Fibroblast of lung (primary cell): Measurements from ENCODE around the gene KIF26B.

Experiments
- EZH2 ChIP-seq: IDR thresholded peaks from 2 replicates; pipeline ENCODE4 v1.5.1; 2012; ENCODE audit warnings: low read length, control low read depth, mild to moderate bottlenecking; ENCODE audit errors: missing control alignments
- TF ChIP-seq, protein P1 (sequence below), 2 donors: IDR thresholded peaks in 1 of 2; conservative IDR thresholded peaks in 1 of 2; 1 replicate in 1 of 2; 2 replicates in 1 of 2; pipeline ENCODE4 v1.5.1; 2011 to 2012; ENCODE audit warnings: low read length in 2 of 2, control low read depth in 1 of 2, inconsistent platforms in 1 of 2, low read depth in 1 of 2, mild to moderate bottlenecking in 1 of 2

GRCh38 chr1:245501633-245502032 lies 346.8 kb downstream of the KIF26B start:
- TF ChIP-seq, protein P1, sequence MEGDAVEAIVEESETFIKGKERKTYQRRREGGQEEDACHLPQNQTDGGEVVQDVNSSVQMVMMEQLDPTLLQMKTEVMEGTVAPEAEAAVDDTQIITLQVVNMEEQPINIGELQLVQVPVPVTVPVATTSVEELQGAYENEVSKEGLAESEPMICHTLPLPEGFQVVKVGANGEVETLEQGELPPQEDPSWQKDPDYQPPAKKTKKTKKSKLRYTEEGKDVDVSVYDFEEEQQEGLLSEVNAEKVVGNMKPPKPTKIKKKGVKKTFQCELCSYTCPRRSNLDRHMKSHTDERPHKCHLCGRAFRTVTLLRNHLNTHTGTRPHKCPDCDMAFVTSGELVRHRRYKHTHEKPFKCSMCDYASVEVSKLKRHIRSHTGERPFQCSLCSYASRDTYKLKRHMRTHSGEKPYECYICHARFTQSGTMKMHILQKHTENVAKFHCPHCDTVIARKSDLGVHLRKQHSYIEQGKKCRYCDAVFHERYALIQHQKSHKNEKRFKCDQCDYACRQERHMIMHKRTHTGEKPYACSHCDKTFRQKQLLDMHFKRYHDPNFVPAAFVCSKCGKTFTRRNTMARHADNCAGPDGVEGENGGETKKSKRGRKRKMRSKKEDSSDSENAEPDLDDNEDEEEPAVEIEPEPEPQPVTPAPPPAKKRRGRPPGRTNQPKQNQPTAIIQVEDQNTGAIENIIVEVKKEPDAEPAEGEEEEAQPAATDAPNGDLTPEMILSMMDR (conservative IDR thresholded peaks at IDR 0.05 in 1 of 2, IDR thresholded peaks at IDR 0.05 in 1 of 2; ENCODE audit: low read depth in 1 of 2, low read length in 2 of 2): no peak
- no peak for TF ChIP-seq EZH2
